Vagina (tissue), 2 donors: ENCODE results near the gene NUB1.

Experiments used
- POLR2A ChIP-seq, 2 donors: fragments of 450-650 bp; IDR thresholded peaks; one replicate each; pipeline ENCODE4 v1.6.1; 2017; ENCODE audit warnings: antibody characterized with exemption in 2 of 2, mild to moderate bottlenecking in 2 of 2, moderate library complexity in 2 of 2
- POLR2AphosphoS5 ChIP-seq, 2 donors: sonication (generic); formaldehyde crosslinking; IDR thresholded peaks; one replicate each; pipeline ENCODE4 v1.9.0; 2017; ENCODE audit warnings: antibody characterized with exemption in 2 of 2, mild to moderate bottlenecking in 2 of 2, low read depth in 1 of 2; ENCODE audit not compliant: insufficient read depth in 1 of 2
- TF ChIP-seq, protein P1 (sequence below), 3 experiments: fragments of 450-650 bp in 2 of 3; fragments of 200-600 bp in 1 of 3; sonication (generic) in 1 of 3; IDR thresholded peaks; one replicate each; pipeline ENCODE4 v1.5.1; 2017 to 2019; ENCODE audit warnings: antibody characterized with exemption in 3 of 3, mild to moderate bottlenecking in 2 of 3, moderate library complexity in 2 of 3

DNA sequence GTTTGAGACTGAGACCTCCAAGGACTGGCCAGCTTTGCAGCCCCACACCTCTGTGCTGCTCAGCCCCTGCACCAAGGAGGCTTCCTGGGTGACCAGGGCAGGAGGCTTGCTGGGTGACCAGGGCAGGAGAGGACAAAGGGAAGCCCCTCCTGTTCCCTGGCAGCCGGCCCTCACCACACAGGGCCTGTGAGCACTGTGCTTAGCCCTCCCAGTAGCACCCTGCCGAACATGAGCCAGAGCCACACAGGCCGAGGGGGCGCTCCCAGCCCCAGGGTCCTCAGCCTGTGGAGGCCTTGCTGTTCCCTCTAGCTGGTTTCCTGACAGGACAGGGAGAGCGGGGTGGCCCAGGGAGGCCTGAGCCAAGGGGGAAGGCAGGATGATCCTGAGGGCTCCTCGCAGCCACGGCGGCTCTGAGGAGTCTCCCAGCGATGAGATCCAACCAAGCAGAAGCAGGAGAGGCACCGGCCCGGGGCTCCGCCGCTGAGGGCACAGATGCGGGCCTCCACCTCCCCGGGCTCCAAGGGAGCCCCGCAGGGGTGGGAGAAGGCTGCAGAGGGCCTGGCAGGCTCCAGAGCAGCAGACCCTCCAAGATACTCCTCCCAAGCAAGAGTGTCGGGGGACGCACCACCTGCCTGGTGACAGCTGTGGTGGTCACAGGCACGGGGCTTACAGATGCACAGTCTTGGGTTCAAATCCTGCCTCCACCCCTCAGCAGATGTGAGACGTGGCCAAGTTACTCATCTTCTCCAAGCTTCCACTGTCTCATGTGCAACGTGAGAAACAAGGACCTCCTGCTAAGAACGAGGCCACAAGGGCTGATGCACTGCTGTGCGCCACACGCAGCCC, 45.8 kb downstream of the NUB1 start:
- TF ChIP-seq, protein P1, sequence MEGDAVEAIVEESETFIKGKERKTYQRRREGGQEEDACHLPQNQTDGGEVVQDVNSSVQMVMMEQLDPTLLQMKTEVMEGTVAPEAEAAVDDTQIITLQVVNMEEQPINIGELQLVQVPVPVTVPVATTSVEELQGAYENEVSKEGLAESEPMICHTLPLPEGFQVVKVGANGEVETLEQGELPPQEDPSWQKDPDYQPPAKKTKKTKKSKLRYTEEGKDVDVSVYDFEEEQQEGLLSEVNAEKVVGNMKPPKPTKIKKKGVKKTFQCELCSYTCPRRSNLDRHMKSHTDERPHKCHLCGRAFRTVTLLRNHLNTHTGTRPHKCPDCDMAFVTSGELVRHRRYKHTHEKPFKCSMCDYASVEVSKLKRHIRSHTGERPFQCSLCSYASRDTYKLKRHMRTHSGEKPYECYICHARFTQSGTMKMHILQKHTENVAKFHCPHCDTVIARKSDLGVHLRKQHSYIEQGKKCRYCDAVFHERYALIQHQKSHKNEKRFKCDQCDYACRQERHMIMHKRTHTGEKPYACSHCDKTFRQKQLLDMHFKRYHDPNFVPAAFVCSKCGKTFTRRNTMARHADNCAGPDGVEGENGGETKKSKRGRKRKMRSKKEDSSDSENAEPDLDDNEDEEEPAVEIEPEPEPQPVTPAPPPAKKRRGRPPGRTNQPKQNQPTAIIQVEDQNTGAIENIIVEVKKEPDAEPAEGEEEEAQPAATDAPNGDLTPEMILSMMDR (IDR thresholded peaks at IDR 0.05) = no peak
- TF ChIP-seq POLR2A (IDR thresholded peaks at IDR 0.05) (no peak), POLR2AphosphoS5 (IDR thresholded peaks at IDR 0.05; ENCODE audit: insufficient read depth in 1 of 2, low read depth in 1 of 2) (peak in 1 of 2 donors; percentile 5)
